ENCODE measurements around the gene MGST2.

The MGST2 gene

GRCh38 chr4:139639654-139640053, 26.0 kb upstream of the MGST2 start:
- DNase-seq (ENCODE audit: low read depth) = no peak
- H3K4me3 ChIP-seq (ENCODE audit: low read depth, low read length) = no peak overlapping the region
- TF ChIP-seq, protein P1, sequence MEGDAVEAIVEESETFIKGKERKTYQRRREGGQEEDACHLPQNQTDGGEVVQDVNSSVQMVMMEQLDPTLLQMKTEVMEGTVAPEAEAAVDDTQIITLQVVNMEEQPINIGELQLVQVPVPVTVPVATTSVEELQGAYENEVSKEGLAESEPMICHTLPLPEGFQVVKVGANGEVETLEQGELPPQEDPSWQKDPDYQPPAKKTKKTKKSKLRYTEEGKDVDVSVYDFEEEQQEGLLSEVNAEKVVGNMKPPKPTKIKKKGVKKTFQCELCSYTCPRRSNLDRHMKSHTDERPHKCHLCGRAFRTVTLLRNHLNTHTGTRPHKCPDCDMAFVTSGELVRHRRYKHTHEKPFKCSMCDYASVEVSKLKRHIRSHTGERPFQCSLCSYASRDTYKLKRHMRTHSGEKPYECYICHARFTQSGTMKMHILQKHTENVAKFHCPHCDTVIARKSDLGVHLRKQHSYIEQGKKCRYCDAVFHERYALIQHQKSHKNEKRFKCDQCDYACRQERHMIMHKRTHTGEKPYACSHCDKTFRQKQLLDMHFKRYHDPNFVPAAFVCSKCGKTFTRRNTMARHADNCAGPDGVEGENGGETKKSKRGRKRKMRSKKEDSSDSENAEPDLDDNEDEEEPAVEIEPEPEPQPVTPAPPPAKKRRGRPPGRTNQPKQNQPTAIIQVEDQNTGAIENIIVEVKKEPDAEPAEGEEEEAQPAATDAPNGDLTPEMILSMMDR (IDR thresholded peaks at IDR 0.05; ENCODE audit: low read depth, low read length) = no peak
- TF ChIP-seq, protein P2, sequence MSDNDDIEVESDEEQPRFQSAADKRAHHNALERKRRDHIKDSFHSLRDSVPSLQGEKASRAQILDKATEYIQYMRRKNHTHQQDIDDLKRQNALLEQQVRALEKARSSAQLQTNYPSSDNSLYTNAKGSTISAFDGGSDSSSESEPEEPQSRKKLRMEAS (IDR thresholded peaks at IDR 0.05; ENCODE audit: low read depth, low read length) = no peak
- no peak for TF ChIP-seq MYC (IDR thresholded peaks at IDR 0.05; ENCODE audit: low read depth, low read length)
- TF ChIP-seq POLR2A (IDR thresholded peaks at IDR 0.05; ENCODE audit: extremely low read depth, insufficient read length) = no peak

DNA sequence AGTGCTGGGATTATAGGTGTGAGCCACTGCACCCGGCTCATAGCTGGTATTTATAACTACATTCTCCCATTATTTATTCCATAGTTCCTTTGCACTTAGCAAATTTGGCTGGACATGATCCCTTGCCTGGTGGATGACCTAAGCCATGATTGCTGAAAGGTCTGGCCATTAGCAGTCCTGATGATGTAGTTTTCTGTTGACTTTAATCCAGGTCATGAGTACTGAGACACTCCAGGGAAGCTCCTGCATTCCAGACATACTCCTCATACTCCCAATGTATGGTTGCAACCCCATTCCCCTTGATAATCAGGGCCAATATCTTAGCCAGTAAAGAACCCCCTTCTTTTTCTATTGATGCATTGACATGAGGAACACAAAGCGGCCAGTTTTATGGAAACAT, 24.4 kb upstream of the MGST2 start:
- no peak overlapping the region for H3K4me3 ChIP-seq (ENCODE audit: low read depth, low read length)
- no peak for DNase-seq (ENCODE audit: low read depth)
- TF ChIP-seq, protein P2 (IDR thresholded peaks at IDR 0.05; ENCODE audit: low read depth, low read length) = no peak
- no peak for TF ChIP-seq POLR2A (IDR thresholded peaks at IDR 0.05; ENCODE audit: extremely low read depth, insufficient read length)
- TF ChIP-seq, protein P1 (IDR thresholded peaks at IDR 0.05; ENCODE audit: low read depth, low read length) = no peak
- TF ChIP-seq MYC (IDR thresholded peaks at IDR 0.05; ENCODE audit: low read depth, low read length) = no peak

DNA sequence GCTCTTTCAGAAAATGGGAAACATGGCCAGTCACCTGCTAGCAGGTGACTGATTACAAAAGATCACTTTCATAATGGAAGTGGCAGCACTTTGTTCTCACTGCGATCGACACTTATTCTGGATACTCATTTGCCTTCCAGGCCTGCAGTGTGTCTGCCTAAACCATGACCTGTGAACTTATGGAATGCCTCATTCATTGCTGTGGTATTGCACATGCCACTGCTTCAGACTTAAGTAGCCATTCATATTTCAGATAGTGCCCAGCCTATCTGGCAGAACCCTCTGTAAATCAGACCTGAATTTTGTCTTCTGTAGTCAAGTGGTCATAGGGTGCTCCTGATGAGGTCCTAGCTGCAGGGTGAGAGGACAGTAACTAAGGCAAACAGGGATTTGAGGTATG, 23.3 kb upstream of the MGST2 start:
- TF ChIP-seq, protein P1 (IDR thresholded peaks at IDR 0.05; ENCODE audit: low read depth, low read length) = no peak
- TF ChIP-seq MYC (IDR thresholded peaks at IDR 0.05; ENCODE audit: low read depth, low read length) = no peak
- TF ChIP-seq POLR2A (IDR thresholded peaks at IDR 0.05; ENCODE audit: extremely low read depth, insufficient read length) = no peak
- TF ChIP-seq, protein P2 (IDR thresholded peaks at IDR 0.05; ENCODE audit: low read depth, low read length) = no peak
- H3K4me3 ChIP-seq (ENCODE audit: low read depth, low read length) = no peak overlapping the region
- no peak for DNase-seq (ENCODE audit: low read depth)

- no peak overlapping the region for H3K4me3 ChIP-seq (ENCODE audit: low read depth, low read length)
- no peak for DNase-seq (ENCODE audit: low read depth)
- no peak for TF ChIP-seq MYC (IDR thresholded peaks at IDR 0.05; ENCODE audit: low read depth, low read length)
- TF ChIP-seq POLR2A (IDR thresholded peaks at IDR 0.05; ENCODE audit: extremely low read depth, insufficient read length) = no peak
- TF ChIP-seq, protein P2 (IDR thresholded peaks at IDR 0.05; ENCODE audit: low read depth, low read length) = no peak
- TF ChIP-seq, protein P1 (IDR thresholded peaks at IDR 0.05; ENCODE audit: low read depth, low read length) = no peak
These were observed 22.4 kb upstream of the MGST2 start for GRCh38 chr4:139643042-139643895.

DNA sequence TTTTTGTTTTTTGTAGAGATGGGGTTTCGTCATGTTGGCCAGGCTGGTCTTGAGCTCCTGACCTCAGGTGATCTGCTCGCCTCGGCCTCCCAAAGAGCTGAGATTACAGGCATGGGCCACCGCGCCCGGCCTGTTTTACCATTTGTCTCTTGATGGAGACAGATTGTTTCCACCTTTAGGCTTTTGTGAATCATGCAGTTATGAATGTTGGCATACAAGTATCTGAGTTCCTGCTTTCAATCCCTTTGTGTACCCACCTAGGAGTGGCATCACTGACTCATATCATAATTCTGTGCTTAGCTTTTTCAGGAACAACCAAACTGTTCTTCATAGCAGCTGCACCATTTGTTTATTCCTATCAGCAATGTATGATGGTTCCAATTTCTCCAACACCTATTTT, 20.2 kb upstream of the MGST2 start:
- no peak overlapping the region for H3K4me3 ChIP-seq (ENCODE audit: low read depth, low read length)
- TF ChIP-seq MYC (IDR thresholded peaks at IDR 0.05; ENCODE audit: low read depth, low read length) (no peak), POLR2A (IDR thresholded peaks at IDR 0.05; ENCODE audit: extremely low read depth, insufficient read length) (no peak)
- TF ChIP-seq, protein P1 (IDR thresholded peaks at IDR 0.05; ENCODE audit: low read depth, low read length) = no peak
- TF ChIP-seq, protein P2 (IDR thresholded peaks at IDR 0.05; ENCODE audit: low read depth, low read length) = no peak
- no peak for DNase-seq (ENCODE audit: low read depth)
